Neuronal stem cell (in vitro differentiated cells): ENCODE results near the gene FCHO1.
A peak's percentile ranks its signal among the peaks of the same experiment; 100 is the strongest.
"Not testable (repeated sequence)": the region's sequence is repeated elsewhere in the genome, so short reads cannot be mapped to it uniquely, and the experiment has no call there.

Source experiments
- DNase-seq: peaks from one replicate; pipeline ENCODE4 v3.0.0-alpha.2; 2013; ENCODE audit warnings: low spot score
- H2AFZ ChIP-seq: one replicate; pipeline ENCODE4 v1.6.1; 2013; ENCODE audit warnings: mild to moderate bottlenecking, low read length, inconsistent platforms
- H2AK5ac ChIP-seq: 2 replicates; pipeline ENCODE4 v1.6.1; 2013; ENCODE audit warnings: low read depth, mild to moderate bottlenecking, inconsistent platforms, low read length, moderate library complexity, mixed read lengths
- H2BK120ac ChIP-seq: 2 replicates; pipeline ENCODE4 v1.6.1; 2013; ENCODE audit warnings: low read depth, mild to moderate bottlenecking, inconsistent platforms, low read length, moderate library complexity, mixed read lengths
- H2BK12ac ChIP-seq: one replicate; pipeline ENCODE4 v1.6.1; 2013; ENCODE audit warnings: low read length, inconsistent platforms
- H2BK15ac ChIP-seq: 2 replicates; pipeline ENCODE4 v1.6.1; 2013; ENCODE audit warnings: mild to moderate bottlenecking, low read length, inconsistent platforms, mixed read lengths
- H2BK5ac ChIP-seq: one replicate; pipeline ENCODE4 v1.6.1; 2013; ENCODE audit warnings: inconsistent platforms, mild to moderate bottlenecking, low read length, moderate library complexity
- H3K14ac ChIP-seq: one replicate; pipeline ENCODE4 v1.6.1; 2013; ENCODE audit warnings: low read length, inconsistent platforms
- H3K18ac ChIP-seq: 2 replicates; pipeline ENCODE4 v1.6.1; 2013; ENCODE audit warnings: low read length, inconsistent platforms
- H3K23ac ChIP-seq: 2 replicates; pipeline ENCODE4 v1.6.1; 2013; ENCODE audit warnings: low read depth, mild to moderate bottlenecking, mixed read lengths, low read length, inconsistent platforms; ENCODE audit not compliant: poor library complexity
- H3K27ac ChIP-seq: replicated peaks from 3 replicates; pipeline ENCODE4 v1.5.1; 2013; ENCODE audit warnings: low read length, inconsistent platforms
- H3K27me3 ChIP-seq, 3 experiments: 2 replicates each; pipeline ENCODE4 v1.6.1; 2013; ENCODE audit warnings: low read length in 3 of 3, mild to moderate bottlenecking in 2 of 3, inconsistent platforms in 1 of 3, low read depth in 1 of 3, mixed read lengths in 1 of 3, moderate library complexity in 1 of 3; ENCODE audit not compliant: control insufficient read depth in 3 of 3, insufficient read depth in 3 of 3
- H3K36me3 ChIP-seq, 2 donors: replicated peaks in 1 of 2; 2 replicates each; pipeline ENCODE4 v1.6.1; 2013; ENCODE audit warnings: low read length in 2 of 2; ENCODE audit not compliant: control insufficient read depth in 2 of 2, insufficient read depth in 2 of 2
- H3K4ac ChIP-seq: 2 replicates; pipeline ENCODE4 v1.6.1; 2013; ENCODE audit warnings: inconsistent platforms, mild to moderate bottlenecking, low read length, moderate library complexity
- H3K4me1 ChIP-seq, 2 donors: 1 replicate in 1 of 2; 2 replicates in 1 of 2; pipeline ENCODE4 v1.6.1; 2013; ENCODE audit warnings: low read length in 2 of 2, low read depth in 1 of 2; ENCODE audit not compliant: control insufficient read depth in 2 of 2, insufficient read depth in 1 of 2
- H3K4me2 ChIP-seq: one replicate; pipeline ENCODE4 v1.6.1; 2013; ENCODE audit warnings: mild to moderate bottlenecking, low read length, inconsistent platforms; ENCODE audit not compliant: insufficient read depth, poor library complexity, severe bottlenecking
- H3K4me3 ChIP-seq, 2 donors: 2 replicates each; pipeline ENCODE4 v1.5.1; 2013; ENCODE audit warnings: low read length in 2 of 2, mild to moderate bottlenecking in 2 of 2, inconsistent platforms in 1 of 2, moderate library complexity in 1 of 2
- H3K79me1 ChIP-seq: one replicate; pipeline ENCODE4 v1.6.1; 2013; ENCODE audit warnings: low read depth, mild to moderate bottlenecking, inconsistent platforms, low read length, moderate library complexity
- H3K9ac ChIP-seq: one replicate; pipeline ENCODE4 v1.6.1; 2013; ENCODE audit warnings: mild to moderate bottlenecking, low read depth, low read length, inconsistent platforms; ENCODE audit not compliant: poor library complexity
- H3K9me3 ChIP-seq, 2 donors: replicated peaks in 1 of 2; 2 replicates each; pipeline versions ENCODE3 to v1.6.1; 2013; ENCODE audit warnings: low read length in 2 of 2, mild to moderate bottlenecking in 2 of 2, inconsistent platforms in 1 of 2, low read depth in 1 of 2, mixed read lengths in 1 of 2, moderate library complexity in 1 of 2; ENCODE audit not compliant: control insufficient read depth in 2 of 2, insufficient read depth in 1 of 2
- H4K8ac ChIP-seq: one replicate; pipeline ENCODE4 v1.6.1; 2013; ENCODE audit warnings: low read depth, mild to moderate bottlenecking, inconsistent platforms, low read length, moderate library complexity
- H4K91ac ChIP-seq: one replicate; pipeline ENCODE4 v1.6.1; 2013; ENCODE audit warnings: low read length, low read depth, mild to moderate bottlenecking, inconsistent platforms; ENCODE audit not compliant: poor library complexity
- WGBS, 2 donors: extraction: QIAGEN DNeasy Blood & Tissue Kit; methylation state at CpG; one replicate each; pipeline ENCODE4 v1.1.7; 2013; ENCODE audit warnings: missing lambda C conversion rate in 2 of 2, mixed read lengths in 1 of 2; ENCODE audit not compliant: insufficient read length in 2 of 2, insufficient replicate concordance in 1 of 2; ENCODE audit errors: extremely low coverage in 2 of 2; 5-methylcytosine and 5-hydroxymethylcytosine counted together

FCHO1 gene

DNA sequence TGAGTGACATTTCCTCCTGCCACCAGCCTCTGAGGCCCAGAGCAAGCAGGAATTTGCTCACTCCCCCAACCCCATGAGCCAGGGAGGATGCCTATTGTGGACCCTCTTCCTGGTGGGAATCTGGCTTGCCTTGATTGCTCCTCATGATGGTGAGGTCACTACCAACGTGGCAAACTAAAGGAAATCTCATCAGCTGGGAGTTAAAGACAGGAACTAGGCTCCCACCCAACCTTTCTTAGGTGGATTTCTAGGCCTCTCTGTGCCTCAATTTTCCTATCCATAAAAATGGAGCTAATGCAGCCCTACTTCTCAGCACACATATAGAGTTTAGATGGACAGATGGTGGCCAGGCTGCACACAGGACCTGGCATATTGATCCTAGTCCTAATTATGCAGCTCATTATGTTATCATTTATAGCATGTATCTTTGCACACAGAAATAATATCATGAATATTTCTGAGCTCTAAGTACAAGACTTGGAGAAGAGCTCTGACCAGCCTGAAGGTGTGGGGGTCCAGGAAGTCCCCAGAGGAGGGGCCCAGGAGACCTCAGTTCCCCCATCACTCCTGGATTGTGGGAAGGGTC is 45.7 kb downstream of the FCHO1 start:
- Histone ChIP-seq H3K79me1 (no peaks in the 10 kb centered on the region), H2BK15ac (no peak overlapping the region), H3K4me3 (no peak overlapping the region), H2AFZ (no peak overlapping the region), H3K18ac (no peak overlapping the region), H3K9me3 (peaks cover 0 to 2% of the 10 kb centered on the region in 2 donors), H3K27me3 (peaks cover 10 to 58% (median 31%) of the 10 kb centered on the region in 3 experiments), H4K91ac (no peak overlapping the region), H2BK120ac (no peak overlapping the region), H3K14ac (no peak overlapping the region), H3K23ac (no peak overlapping the region), H3K4me1 (peaks cover 0 to 3% of the 10 kb centered on the region in 2 donors), H3K4ac (no peak overlapping the region), H3K4me2 (no peak overlapping the region), H3K9ac (no peak overlapping the region), H2BK5ac (peak overlapping the region; percentile 61), H2AK5ac (peak overlapping the region; percentile 47), H2BK12ac (no peak overlapping the region), H3K27ac (no peak overlapping the region), H3K36me3 (no peaks in the 10 kb centered on the region), H4K8ac (no peak overlapping the region)
- DNase-seq = no peak
- no CpG with 5 or more reads among the region's 1 CpG for WGBS, 2 donors

DNA sequence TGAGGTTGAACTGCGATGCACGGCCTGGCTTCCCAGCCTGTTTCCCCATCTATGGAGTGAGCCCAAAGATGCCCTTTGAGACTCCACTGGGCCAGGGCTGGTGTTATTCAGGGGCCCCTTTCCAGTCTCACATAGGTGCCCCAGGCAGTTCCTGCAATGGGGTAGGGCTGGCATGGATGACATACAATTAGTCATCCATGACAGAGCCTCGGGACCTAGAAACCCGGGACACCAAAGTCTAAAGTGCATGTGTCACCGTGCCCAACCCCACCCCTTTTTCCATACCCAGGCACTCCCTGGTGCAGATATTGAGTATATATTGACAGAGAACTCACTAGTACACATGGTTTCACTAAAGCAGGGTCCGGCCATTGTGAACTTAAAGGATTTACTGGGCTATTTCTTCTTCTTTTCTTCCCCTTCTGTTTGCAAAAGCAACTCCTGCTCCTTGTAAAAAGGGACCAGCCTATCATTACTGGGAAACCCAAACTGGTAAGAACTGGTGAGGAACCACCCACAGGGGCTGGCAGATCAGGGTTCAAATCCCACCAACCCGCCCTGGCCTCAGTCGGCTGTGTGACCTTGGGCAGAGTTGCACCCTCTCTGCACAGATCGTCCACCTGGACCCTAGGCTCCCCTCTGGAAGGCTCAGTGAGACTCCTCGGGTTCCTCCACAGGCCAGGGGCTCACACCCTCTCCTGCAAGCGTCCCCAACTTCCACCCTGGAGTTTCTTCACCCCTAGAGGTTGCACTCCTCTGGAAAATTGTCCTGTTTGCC is 46.3 kb downstream of the FCHO1 start:
- DNase-seq = no peak
- Histone ChIP-seq H3K9ac (no peak overlapping the region), H3K4me3 (peak overlapping the region in 1 of 2 donors; percentile 2), H2AFZ (no peak overlapping the region), H3K36me3 (no peaks in the 10 kb centered on the region), H2BK120ac (no peak overlapping the region), H4K91ac (no peak overlapping the region), H2BK5ac (no peak overlapping the region), H3K18ac (no peak overlapping the region), H3K23ac (no peak overlapping the region), H2AK5ac (peak overlapping the region; percentile 9), H2BK15ac (no peak overlapping the region), H3K79me1 (no peaks in the 10 kb centered on the region), H3K14ac (no peak overlapping the region), H3K9me3 (peaks cover 0 to 2% of the 10 kb centered on the region in 2 donors), H4K8ac (no peak overlapping the region), H2BK12ac (no peak overlapping the region), H3K4me1 (peaks cover 0 to 3% of the 10 kb centered on the region in 2 donors), H3K27me3 (peaks cover 10 to 64% (median 31%) of the 10 kb centered on the region in 3 experiments), H3K27ac (no peak overlapping the region), H3K4me2 (no peak overlapping the region), H3K4ac (no peak overlapping the region)
- no CpG with 5 or more reads among the region's 11 CpGs for WGBS, 2 donors

DNA sequence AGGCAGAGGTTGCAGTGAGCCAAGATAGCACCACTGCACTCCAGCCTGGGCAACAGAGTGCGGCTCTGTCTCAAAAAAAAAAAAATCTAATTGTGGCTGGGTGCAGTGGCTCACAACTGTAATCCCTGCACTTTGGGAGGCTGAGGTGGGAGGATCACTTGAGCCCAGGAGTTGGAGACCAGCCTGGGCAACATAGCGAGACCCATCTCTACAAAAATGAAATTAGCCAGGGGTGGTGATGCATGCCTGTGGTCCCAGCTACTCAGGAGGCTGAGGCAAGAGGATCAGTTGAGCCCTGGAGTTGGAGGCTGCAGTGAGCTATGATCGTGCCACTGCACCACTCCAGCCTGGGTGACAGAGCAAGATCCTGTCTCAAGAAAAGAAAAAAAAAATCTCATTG is 47.3 kb downstream of the FCHO1 start:
- not testable (repeated sequence) for H3K18ac ChIP-seq, H3K4me2 ChIP-seq, H2BK12ac ChIP-seq, H2AFZ ChIP-seq, H3K9ac ChIP-seq, H3K4ac ChIP-seq, H3K36me3 ChIP-seq, H3K4me1 ChIP-seq, H3K4me3 ChIP-seq, H2BK120ac ChIP-seq, H3K14ac ChIP-seq, H3K27ac ChIP-seq, H2BK15ac ChIP-seq, H4K91ac ChIP-seq, H4K8ac ChIP-seq, H3K9me3 ChIP-seq, H3K79me1 ChIP-seq, DNase-seq, H2AK5ac ChIP-seq, H3K23ac ChIP-seq, H2BK5ac ChIP-seq
- H3K27me3 ChIP-seq = peaks cover 10 to 59% (median 31%) of the 10 kb centered on the region in 3 experiments
- WGBS, 2 donors = no CpG with 5 or more reads among the region's 3 CpGs

DNA sequence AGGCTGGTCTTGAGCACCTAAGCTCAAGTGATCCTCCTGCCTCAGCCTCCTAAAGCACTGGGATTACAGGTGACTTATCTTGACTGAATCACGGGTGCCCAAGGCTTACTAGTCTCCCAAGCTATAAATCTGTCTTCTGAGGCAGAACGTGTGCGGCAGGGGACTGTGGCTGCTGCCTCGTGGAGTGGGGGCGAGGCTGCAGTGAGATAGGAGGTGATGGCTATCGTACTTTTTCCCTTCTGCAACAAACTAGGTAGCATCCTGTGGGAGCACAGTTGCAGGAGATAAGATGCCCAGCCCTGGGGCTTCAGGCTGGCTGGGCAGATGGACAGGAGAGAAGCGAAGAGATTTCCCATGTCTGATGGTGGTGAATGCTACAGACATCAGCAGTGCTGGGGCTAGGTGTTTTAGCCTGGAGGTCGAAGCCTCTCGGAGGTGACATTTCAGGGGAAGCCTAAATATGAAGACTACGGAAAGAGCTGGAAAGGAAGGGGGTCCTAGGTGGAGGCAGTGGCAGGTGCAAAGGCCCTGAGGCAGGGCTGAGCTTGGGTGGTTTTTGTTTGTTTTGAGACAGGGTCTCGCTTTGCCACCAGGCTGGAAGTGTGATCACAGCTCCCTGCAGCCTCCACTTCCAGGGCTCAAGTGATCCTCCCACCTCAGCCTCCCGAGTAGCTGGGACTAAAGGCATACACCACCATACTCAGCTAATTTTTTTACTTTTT is 51.0 kb downstream of the FCHO1 start:
- H3K14ac ChIP-seq = no peak overlapping the region
- DNase-seq = no peak
- WGBS, 2 donors = no CpG with 5 or more reads among the region's 12 CpGs

More for the DNA sequence above, 51.0 kb downstream of the FCHO1 start:
- H3K27ac ChIP-seq = no peak overlapping the region
- no peak overlapping the region for H2AK5ac ChIP-seq
- H3K79me1 ChIP-seq = no peaks in the 10 kb centered on the region
- no peak overlapping the region for H2BK12ac ChIP-seq
- H4K8ac ChIP-seq = no peak overlapping the region
- H3K18ac ChIP-seq = no peak overlapping the region
- H3K9me3 ChIP-seq = no peaks in the 10 kb centered on the region
- H2AFZ ChIP-seq = no peak overlapping the region
- no peaks in the 10 kb centered on the region for H3K4me1 ChIP-seq
- no peak overlapping the region for H4K91ac ChIP-seq
- peak overlapping the region in 1 of 2 donors; percentile 12 for H3K4me3 ChIP-seq
- H2BK5ac ChIP-seq = no peak overlapping the region
- no peak overlapping the region for H2BK15ac ChIP-seq
- H3K27me3 ChIP-seq = peaks cover 0 to 27% (median 0%) of the 10 kb centered on the region in 3 experiments
- no peak overlapping the region for H3K23ac ChIP-seq
- no peak overlapping the region for H2BK120ac ChIP-seq
- no peak overlapping the region for H3K9ac ChIP-seq
- no peaks in the 10 kb centered on the region for H3K36me3 ChIP-seq
- no peak overlapping the region for H3K4ac ChIP-seq
- H3K4me2 ChIP-seq = no peak overlapping the region
